LNCaP clone FGC (cell line): ENCODE measurements around the gene FRYL.

Experiments
- DNase-seq: peaks from one replicate; pipeline ENCODE4 v3.0.0-alpha.2; 2011; ENCODE audit warnings: low read depth
- H3K4me3 ChIP-seq: 2 replicates; pipeline ENCODE4 v1.5.1; 2011; ENCODE audit warnings: mild to moderate bottlenecking, low read depth, low read length, control low read depth
- CTCF ChIP-seq: IDR thresholded peaks from 2 replicates; pipeline ENCODE4 v1.5.1; 2012; ENCODE audit warnings: mild to moderate bottlenecking; ENCODE audit not compliant: control insufficient read depth, insufficient read depth; ENCODE audit errors: extremely low read depth

Gene FRYL

DNA sequence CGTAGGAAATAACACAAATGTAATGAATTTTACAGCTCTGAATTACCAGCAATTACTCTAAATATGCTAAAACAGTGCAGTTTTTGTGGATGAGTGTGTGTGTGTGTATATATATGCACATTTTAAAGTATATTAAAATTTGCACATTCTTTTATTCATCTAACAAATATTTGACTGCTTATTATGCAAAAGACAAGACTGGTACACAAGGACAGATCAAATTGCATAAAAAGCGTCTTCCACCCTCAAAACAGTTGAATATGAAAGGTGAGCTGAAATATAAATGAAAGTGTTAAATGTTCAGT is 276.1 kb downstream of the FRYL start:
- no peak for DNase-seq
- no peak overlapping the region for H3K4me3 ChIP-seq
- no peak for TF ChIP-seq CTCF

DNA sequence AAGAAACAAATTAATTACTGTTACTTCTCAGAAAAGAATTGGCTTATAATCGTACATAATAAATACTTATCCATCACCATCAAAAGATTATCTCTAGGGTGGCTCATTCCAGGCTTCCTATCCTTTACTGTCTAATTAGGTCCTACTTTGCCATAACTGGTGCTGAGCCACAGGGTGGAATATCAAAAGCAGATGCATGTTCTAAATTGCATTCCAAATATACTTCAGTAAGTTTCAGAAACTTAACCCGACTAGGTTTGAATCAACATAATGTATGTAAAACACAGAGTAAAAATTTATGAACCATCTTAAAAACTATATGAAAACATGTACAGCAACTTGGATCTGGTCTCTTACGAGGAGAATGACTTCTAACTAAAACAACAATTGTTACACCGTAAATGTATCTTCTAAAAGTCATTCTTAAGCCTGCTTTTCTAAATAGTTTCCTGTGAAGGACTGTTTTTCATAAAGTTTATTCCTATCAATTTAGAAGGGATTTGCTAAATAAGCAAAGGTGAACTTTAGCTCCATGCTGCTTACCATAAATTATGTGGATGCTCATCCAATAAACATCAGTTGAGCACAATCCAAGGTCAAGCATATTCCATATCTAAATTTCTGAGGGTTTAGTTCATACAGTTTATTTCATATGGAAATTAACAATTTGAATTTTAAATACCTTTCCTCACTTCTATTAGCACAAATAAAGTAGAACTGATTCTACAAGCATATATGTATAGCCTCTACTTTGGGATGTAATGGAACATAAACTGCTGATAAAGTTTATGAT is 276.6 kb downstream of the FRYL start:
- no peak for TF ChIP-seq CTCF
- no peak for DNase-seq
- H3K4me3 ChIP-seq, result no peak overlapping the region

- DNase-seq, result no peak
- no peak for TF ChIP-seq CTCF
- no peak overlapping the region for H3K4me3 ChIP-seq
Measured at GRCh38 chr4:48499551-48500066, 280.5 kb downstream of the FRYL start.

DNA sequence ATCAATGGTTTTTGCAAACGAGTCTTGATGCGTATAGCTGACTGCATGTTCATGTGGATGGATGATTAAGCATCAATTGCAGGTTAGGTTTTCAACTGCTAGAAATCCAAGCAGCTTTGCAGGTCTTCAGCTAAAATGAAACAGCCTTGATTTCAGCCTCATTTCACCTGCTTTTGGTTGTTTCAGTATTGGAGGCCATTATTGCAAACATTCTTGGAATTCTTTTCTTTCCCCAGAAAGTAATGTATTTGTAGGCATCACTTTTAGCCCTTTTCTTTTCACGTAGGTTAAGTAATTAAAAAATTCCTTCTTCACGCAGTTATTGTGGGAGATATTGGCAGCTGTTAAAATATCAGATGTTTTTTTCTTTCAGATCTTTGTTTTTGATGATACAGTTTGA is 281.2 kb downstream of the FRYL start:
- H3K4me3 ChIP-seq, result no peak overlapping the region
- no peak for TF ChIP-seq CTCF
- DNase-seq, result no peak

GRCh38 chr4:48495941-48496340 is 284.1 kb downstream of the FRYL start:
- no peak overlapping the region for H3K4me3 ChIP-seq
- TF ChIP-seq CTCF, result no peak
- DNase-seq, result no peak

DNA sequence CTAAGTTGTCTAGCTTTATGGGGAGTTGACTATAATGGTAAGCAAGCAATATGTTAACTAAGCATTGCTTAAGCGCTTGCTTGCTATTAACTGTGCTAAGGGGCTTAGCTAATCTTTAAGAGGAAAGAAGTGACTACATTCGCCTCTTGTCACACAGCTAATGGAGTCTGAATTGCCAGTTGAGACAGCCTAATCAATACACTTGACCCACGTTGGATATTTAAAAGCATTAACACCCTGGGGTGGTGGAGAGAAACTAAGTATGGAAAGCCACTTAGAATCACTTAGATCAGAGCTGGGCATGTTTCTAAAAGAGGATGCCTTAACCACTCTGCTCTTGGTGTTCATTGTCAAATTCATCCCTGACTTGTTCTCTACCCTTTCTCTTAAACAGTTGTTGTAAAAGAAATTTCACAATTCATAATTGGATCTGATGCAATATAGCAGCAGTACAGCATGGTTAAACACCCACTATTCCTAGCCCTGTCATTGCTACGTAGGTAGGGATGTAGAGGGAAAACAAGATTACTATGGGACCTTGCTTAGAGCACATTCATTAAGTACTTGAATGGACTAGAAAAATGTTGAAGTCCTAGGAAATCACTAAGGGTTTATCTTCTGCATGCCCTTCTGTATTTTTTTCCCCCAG is 286.5 kb downstream of the FRYL start:
- DNase-seq, result no peak
- TF ChIP-seq CTCF, result no peak

DNA sequence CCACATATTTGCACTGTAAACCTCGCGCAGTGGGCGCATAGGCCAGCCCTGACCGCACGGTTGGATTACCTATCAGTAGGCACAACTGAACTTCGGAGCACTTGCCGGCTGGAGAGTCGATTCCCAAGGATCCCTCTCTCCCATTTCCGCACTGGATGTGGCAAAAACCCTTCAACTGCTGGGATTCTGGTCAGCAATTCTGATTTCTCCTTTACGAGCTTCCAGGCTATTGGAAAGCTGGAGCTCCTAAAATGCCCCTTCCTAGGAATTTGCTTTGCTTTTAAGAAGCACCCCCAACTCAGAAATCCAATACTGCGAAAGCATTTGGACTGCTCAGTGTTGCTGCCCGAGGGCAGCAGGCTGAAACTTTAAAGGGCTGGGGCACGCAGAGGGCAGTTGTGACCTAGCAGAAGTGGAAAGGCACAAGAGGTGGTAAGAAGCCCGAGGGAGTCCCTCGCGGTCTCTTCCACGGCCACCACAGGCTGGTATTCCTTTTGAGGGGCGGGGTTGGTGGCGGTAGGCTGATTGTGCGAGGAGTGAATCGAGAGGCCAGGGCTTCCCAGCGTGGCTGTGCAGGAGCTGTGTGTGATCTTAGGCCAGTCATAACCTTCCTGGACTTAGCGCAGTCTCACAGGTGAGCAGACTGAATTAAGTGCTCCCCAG is 288.4 kb downstream of the FRYL start:
- no peak overlapping the region for H3K4me3 ChIP-seq
- DNase-seq, result no peak

More for the DNA sequence above, 286.5 kb downstream of the FRYL start:
- no peak overlapping the region for H3K4me3 ChIP-seq

More for the DNA sequence above, 288.4 kb downstream of the FRYL start:
- TF ChIP-seq CTCF, result no peak
